H1 (cell line): ENCODE results near the gene TRIM56.

Source experiments
- EGR1 ChIP-seq: IDR thresholded peaks from 2 replicates; pipeline ENCODE4 v1.6.1; 2011; ENCODE audit warnings: low read depth, low read length, borderline replicate concordance
- EZH2 ChIP-seq: fragments of 200-600 bp; sonication (generic); IDR thresholded peaks from 2 replicates; pipeline ENCODE4 v1.7.1; 2012; ENCODE audit warnings: low read depth, mild to moderate bottlenecking, moderate library complexity, low read length, inconsistent platforms; ENCODE audit not compliant: severe bottlenecking
- GTF2F1 ChIP-seq: IDR thresholded peaks from 2 replicates; pipeline ENCODE4 v1.6.1; 2012; ENCODE audit warnings: low read depth, low read length, improper control_type of control experiment, borderline replicate concordance
- JUND ChIP-seq: IDR thresholded peaks from 2 replicates; pipeline ENCODE4 v1.6.1; 2011; ENCODE audit warnings: mild to moderate bottlenecking, improper control_type of control experiment, low read length
- POLR2A ChIP-seq, 2 experiments: IDR thresholded peaks; 1 replicate in 1 of 2; 2 replicates in 1 of 2; pipeline ENCODE4 v1.6.1; 2011; ENCODE audit warnings: low read depth in 2 of 2, low read length in 2 of 2, mild to moderate bottlenecking in 2 of 2; ENCODE audit errors: control extremely low read depth in 1 of 2
- POLR2AphosphoS5 ChIP-seq: IDR thresholded peaks from 2 replicates; pipeline ENCODE4 v1.6.1; 2011; ENCODE audit warnings: low read depth, low read length
- RAD21 ChIP-seq, 2 experiments: IDR thresholded peaks in 1 of 2; conservative IDR thresholded peaks in 1 of 2; 2 replicates each; pipeline ENCODE4 v1.6.1; 2011; ENCODE audit warnings: low read depth in 2 of 2, low read length in 2 of 2, improper control_type of control experiment in 1 of 2, inconsistent platforms in 1 of 2, mild to moderate bottlenecking in 1 of 2, moderate library complexity in 1 of 2
- RFX5 ChIP-seq: IDR thresholded peaks from 2 replicates; pipeline ENCODE4 v1.6.1; 2011; ENCODE audit warnings: low read depth, low read length, improper control_type of control experiment, borderline replicate concordance
- SIRT6 ChIP-seq: IDR thresholded peaks from one replicate; pipeline ENCODE4 v1.7.1; 2012; ENCODE audit warnings: low read length, inconsistent platforms
- SP4 ChIP-seq: IDR thresholded peaks from 2 replicates; pipeline ENCODE4 v1.6.1; 2012; ENCODE audit warnings: low read length, inconsistent platforms
- SUZ12 ChIP-seq: fragments of 200-600 bp; sonication (generic); IDR thresholded peaks from 2 replicates; pipeline ENCODE4 v1.6.1; 2012; ENCODE audit warnings: mild to moderate bottlenecking, inconsistent platforms, low read length, moderate library complexity, mixed read lengths
- TF ChIP-seq, protein P1 (sequence below), 3 experiments: IDR thresholded peaks; 1 replicate in 2 of 3; 2 replicates in 1 of 3; pipeline versions ENCODE4 v1.5.1 to v1.6.1; 2011; ENCODE audit warnings: low read length in 3 of 3, mild to moderate bottlenecking in 3 of 3, inconsistent platforms in 2 of 3, low read depth in 1 of 3, moderate library complexity in 1 of 3; ENCODE audit not compliant: insufficient read depth in 1 of 3; ENCODE audit errors: control extremely low read depth in 1 of 3

DNA sequence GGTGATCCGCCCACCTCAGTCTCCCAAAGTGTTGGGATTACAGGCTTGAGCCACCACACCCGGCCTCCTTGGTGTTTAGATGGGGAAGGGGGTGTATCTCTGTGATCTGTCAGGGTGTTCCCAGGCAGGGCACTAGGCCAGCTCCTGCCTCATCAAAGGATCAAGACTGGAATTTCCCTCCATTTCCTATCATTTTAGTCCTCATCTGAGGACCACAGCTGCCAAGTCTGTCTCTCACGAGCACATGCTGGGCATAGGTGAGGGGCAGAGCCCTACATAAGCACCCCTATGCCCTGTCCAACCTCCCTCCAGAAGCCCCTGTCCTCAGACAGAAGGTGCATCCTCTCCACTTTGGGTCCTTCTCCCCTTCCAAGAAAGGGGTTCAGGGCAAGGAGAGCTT, 19.5 kb downstream of the TRIM56 start:
- TF ChIP-seq SP4 (no peak), RAD21 (IDR thresholded peaks at IDR 0.05 in 1 of 2, conservative IDR thresholded peaks at IDR 0.05 in 1 of 2; ENCODE audit: low read depth in 2 of 2, low read length in 2 of 2) (no peak), SIRT6 (no peak), POLR2AphosphoS5 (no peak), POLR2A (IDR thresholded peaks at IDR 0.05; ENCODE audit: control extremely low read depth in 1 of 2, low read depth in 2 of 2, low read length in 2 of 2) (no peak), EZH2 (no peak), SUZ12 (no peak), EGR1 (no peak), RFX5 (no peak), JUND (no peak), GTF2F1 (no peak)
- TF ChIP-seq, protein P1, sequence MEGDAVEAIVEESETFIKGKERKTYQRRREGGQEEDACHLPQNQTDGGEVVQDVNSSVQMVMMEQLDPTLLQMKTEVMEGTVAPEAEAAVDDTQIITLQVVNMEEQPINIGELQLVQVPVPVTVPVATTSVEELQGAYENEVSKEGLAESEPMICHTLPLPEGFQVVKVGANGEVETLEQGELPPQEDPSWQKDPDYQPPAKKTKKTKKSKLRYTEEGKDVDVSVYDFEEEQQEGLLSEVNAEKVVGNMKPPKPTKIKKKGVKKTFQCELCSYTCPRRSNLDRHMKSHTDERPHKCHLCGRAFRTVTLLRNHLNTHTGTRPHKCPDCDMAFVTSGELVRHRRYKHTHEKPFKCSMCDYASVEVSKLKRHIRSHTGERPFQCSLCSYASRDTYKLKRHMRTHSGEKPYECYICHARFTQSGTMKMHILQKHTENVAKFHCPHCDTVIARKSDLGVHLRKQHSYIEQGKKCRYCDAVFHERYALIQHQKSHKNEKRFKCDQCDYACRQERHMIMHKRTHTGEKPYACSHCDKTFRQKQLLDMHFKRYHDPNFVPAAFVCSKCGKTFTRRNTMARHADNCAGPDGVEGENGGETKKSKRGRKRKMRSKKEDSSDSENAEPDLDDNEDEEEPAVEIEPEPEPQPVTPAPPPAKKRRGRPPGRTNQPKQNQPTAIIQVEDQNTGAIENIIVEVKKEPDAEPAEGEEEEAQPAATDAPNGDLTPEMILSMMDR (IDR thresholded peaks at IDR 0.05; ENCODE audit: control extremely low read depth in 1 of 3, insufficient read depth in 1 of 3, low read depth in 1 of 3, low read length in 3 of 3) = no peak
